ENCODE measurements around the gene IPO11. TPM values are rescaled to one million over a fixed set of nuclear protein-coding genes. Genes with fewer than 3 reads are reported as not detected.

Gene IPO11
- total and polyA plus RNA-seq, 4 donors, result 4.7 to 20.6 (median 9.0) TPM

DNA sequence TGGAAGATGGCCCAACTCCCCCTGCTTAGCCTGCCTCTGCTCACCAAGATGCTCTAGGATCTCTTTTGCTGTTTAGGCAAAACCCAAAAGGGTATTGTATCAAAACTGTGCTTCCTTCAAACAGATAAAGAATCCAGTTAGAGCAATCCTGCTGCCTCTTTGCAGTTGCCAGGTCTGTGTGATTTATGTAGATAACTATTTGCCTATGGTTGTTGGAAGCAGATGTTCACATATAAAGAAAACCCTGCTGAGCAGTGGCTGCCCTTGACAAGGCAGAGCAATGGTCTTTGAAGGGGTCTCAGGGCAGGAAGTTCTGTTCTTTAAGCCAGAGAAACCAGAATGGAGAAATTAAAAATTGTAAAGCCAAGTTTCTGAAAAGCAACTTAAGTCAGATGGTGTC lies 234.7 kb downstream of the IPO11 start:
- Histone ChIP-seq H3K27ac (ENCODE audit: low read depth in 1 of 2, low read length in 2 of 2) (no peak overlapping the region), H3K27me3 (ENCODE audit: control insufficient read depth in 4 of 4, insufficient read depth in 4 of 4, low read length in 3 of 4) (no peaks in the 10 kb centered on the region), H3K4me1 (ENCODE audit: control insufficient read depth in 4 of 4, insufficient read depth in 4 of 4, low read length in 3 of 4) (no peaks in the 10 kb centered on the region), H3K4me3 (ENCODE audit: low read depth in 1 of 3, low read length in 3 of 3) (no peak overlapping the region), H3K36me3 (ENCODE audit: control insufficient read depth in 4 of 4, insufficient read depth in 3 of 4, low read depth in 1 of 4, low read length in 3 of 4) (no peaks in the 10 kb centered on the region), H3K9ac (ENCODE audit: low read depth in 1 of 2, low read length in 2 of 2) (no peak overlapping the region), H3K9me3 (ENCODE audit: control insufficient read depth in 4 of 4, low read length in 3 of 4) (no peaks in the 10 kb centered on the region)
- DNase-seq (ENCODE audit: low spot score), result no peak
- TF ChIP-seq GABPA (IDR thresholded peaks at IDR 0.05 in 1 of 2, conservative IDR thresholded peaks at IDR 0.05 in 1 of 2), result no peak
- TF ChIP-seq FOXA2 (IDR thresholded peaks at IDR 0.05), result no peak
- no peak for TF ChIP-seq RAD21 (IDR thresholded peaks at IDR 0.05)
- TF ChIP-seq RXRA (IDR thresholded peaks at IDR 0.05), result no peak
- TF ChIP-seq, protein P1, sequence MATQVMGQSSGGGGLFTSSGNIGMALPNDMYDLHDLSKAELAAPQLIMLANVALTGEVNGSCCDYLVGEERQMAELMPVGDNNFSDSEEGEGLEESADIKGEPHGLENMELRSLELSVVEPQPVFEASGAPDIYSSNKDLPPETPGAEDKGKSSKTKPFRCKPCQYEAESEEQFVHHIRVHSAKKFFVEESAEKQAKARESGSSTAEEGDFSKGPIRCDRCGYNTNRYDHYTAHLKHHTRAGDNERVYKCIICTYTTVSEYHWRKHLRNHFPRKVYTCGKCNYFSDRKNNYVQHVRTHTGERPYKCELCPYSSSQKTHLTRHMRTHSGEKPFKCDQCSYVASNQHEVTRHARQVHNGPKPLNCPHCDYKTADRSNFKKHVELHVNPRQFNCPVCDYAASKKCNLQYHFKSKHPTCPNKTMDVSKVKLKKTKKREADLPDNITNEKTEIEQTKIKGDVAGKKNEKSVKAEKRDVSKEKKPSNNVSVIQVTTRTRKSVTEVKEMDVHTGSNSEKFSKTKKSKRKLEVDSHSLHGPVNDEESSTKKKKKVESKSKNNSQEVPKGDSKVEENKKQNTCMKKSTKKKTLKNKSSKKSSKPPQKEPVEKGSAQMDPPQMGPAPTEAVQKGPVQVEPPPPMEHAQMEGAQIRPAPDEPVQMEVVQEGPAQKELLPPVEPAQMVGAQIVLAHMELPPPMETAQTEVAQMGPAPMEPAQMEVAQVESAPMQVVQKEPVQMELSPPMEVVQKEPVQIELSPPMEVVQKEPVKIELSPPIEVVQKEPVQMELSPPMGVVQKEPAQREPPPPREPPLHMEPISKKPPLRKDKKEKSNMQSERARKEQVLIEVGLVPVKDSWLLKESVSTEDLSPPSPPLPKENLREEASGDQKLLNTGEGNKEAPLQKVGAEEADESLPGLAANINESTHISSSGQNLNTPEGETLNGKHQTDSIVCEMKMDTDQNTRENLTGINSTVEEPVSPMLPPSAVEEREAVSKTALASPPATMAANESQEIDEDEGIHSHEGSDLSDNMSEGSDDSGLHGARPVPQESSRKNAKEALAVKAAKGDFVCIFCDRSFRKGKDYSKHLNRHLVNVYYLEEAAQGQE (IDR thresholded peaks at IDR 0.05), result no peak
- TF ChIP-seq, protein P2, sequence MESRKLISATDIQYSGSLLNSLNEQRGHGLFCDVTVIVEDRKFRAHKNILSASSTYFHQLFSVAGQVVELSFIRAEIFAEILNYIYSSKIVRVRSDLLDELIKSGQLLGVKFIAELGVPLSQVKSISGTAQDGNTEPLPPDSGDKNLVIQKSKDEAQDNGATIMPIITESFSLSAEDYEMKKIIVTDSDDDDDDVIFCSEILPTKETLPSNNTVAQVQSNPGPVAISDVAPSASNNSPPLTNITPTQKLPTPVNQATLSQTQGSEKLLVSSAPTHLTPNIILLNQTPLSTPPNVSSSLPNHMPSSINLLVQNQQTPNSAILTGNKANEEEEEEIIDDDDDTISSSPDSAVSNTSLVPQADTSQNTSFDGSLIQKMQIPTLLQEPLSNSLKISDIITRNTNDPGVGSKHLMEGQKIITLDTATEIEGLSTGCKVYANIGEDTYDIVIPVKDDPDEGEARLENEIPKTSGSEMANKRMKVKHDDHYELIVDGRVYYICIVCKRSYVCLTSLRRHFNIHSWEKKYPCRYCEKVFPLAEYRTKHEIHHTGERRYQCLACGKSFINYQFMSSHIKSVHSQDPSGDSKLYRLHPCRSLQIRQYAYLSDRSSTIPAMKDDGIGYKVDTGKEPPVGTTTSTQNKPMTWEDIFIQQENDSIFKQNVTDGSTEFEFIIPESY (IDR thresholded peaks at IDR 0.05), result no peak
- TF ChIP-seq ATF3 (IDR thresholded peaks at IDR 0.05), result no peak
- TF ChIP-seq EGR1 (IDR thresholded peaks at IDR 0.05; ENCODE audit: low read depth in 2 of 2), result no peak
- TF ChIP-seq HNF4G (IDR thresholded peaks at IDR 0.05), result no peak
- no peak for TF ChIP-seq HNF4A (conservative IDR thresholded peaks at IDR 0.05)
- no peak for TF ChIP-seq MAX (IDR thresholded peaks at IDR 0.05)
- no peak for TF ChIP-seq FOXA1 (IDR thresholded peaks at IDR 0.05)

- no peaks in the 10 kb centered on the region for H3K27me3 ChIP-seq (ENCODE audit: control insufficient read depth in 4 of 4, insufficient read depth in 4 of 4, low read length in 3 of 4)
- DNase-seq (ENCODE audit: low spot score), result no peak
- H3K27ac ChIP-seq (ENCODE audit: low read depth in 1 of 2, low read length in 2 of 2), result no peak overlapping the region
- H3K9me3 ChIP-seq (ENCODE audit: control insufficient read depth in 4 of 4, low read length in 3 of 4), result no peaks in the 10 kb centered on the region
- 95% methylated on average over 4 of the region's 4 CpGs for WGBS
- no peaks in the 10 kb centered on the region for H3K36me3 ChIP-seq (ENCODE audit: control insufficient read depth in 4 of 4, insufficient read depth in 3 of 4, low read depth in 1 of 4, low read length in 3 of 4)
- H3K4me1 ChIP-seq (ENCODE audit: control insufficient read depth in 4 of 4, insufficient read depth in 4 of 4, low read length in 3 of 4), result no peaks in the 10 kb centered on the region
- H3K9ac ChIP-seq (ENCODE audit: low read depth in 1 of 2, low read length in 2 of 2), result no peak overlapping the region
- H3K4me3 ChIP-seq (ENCODE audit: low read depth in 1 of 3, low read length in 3 of 3), result no peak overlapping the region
- TF ChIP-seq RAD21 (IDR thresholded peaks at IDR 0.05), result no peak
- TF ChIP-seq, protein P1 (IDR thresholded peaks at IDR 0.05), result no peak
- TF ChIP-seq JUND (IDR thresholded peaks at IDR 0.05), result no peak
- no peak for TF ChIP-seq YY1 (IDR thresholded peaks at IDR 0.05)
- TF ChIP-seq RXRA (IDR thresholded peaks at IDR 0.05), result no peak
- no peak for TF ChIP-seq HNF4G (IDR thresholded peaks at IDR 0.05)
- TF ChIP-seq FOXA1 (IDR thresholded peaks at IDR 0.05), result no peak
- TF ChIP-seq CTCF (IDR thresholded peaks at IDR 0.05; ENCODE audit: low read depth, low read length, missing input control), result no peak
- TF ChIP-seq, protein P2 (IDR thresholded peaks at IDR 0.05), result no peak
- no peak for TF ChIP-seq TAF1 (conservative IDR thresholded peaks at IDR 0.05)
- TF ChIP-seq MAX (IDR thresholded peaks at IDR 0.05), result no peak
- TF ChIP-seq GABPA (IDR thresholded peaks at IDR 0.05 in 1 of 2, conservative IDR thresholded peaks at IDR 0.05 in 1 of 2), result no peak
- no peak for TF ChIP-seq FOXA2 (IDR thresholded peaks at IDR 0.05)
- TF ChIP-seq NR2F2 (IDR thresholded peaks at IDR 0.05), result no peak
- no peak for TF ChIP-seq ATF3 (IDR thresholded peaks at IDR 0.05)
- TF ChIP-seq EGR1 (IDR thresholded peaks at IDR 0.05; ENCODE audit: low read depth in 2 of 2), result no peak
These were observed 236.5 kb downstream of the IPO11 start for GRCh38 chr5:62649025-62649424.

Measured in liver (tissue), 9 donors.